Measurements from ENCODE around the gene RFWD3. TPM values are rescaled to one million over a fixed set of nuclear protein-coding genes. Genes with fewer than 3 reads are reported as not detected.

Gene RFWD3
- total and polyA plus RNA-seq, 2 of the 13 experiments (the other 11 are each of a cell fraction or from before 2014, with no cell fraction given), result 23.4 to 62.6 TPM

DNA sequence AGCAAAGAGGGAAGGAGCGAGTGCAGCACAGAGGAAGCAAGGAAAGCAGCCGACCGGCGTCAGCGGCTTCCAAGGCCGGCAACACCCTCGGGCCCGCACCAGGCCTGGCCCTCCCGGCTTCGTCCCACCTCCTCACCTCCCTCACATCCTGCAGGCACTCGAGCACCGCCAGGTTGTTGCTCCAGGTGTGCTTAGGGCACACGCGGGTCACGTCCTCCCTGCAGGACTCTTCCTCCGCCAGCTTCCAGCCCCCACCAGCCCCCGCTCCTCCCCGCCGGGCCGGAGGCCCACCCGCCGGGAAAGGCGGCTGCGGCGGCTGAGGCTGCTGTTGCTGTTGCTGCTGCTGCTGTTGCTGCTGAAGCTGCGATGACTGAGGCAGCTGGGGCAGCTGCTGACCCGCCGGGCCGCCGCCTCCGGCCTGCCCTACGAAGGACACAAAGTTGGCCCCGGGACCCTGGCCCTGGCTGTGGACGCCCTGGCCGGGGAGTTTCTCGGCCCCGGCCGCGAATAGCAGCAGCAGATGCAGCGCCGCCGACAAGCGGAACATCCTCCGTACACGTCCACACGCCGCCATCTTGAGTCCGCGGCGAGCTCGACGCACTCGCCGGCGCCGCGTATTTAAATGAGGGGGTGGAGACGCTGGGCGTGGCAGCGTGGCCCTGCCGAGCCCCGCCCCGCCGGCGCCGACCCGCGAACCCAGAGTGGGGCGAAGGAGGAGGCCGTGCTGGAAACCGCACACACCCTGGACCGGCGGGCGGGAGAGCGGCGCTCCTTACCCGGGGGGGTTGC is 60.0 kb downstream of the RFWD3 start, which contains the start of gene GLG1 (continued):
- TF ChIP-seq, protein P1, sequence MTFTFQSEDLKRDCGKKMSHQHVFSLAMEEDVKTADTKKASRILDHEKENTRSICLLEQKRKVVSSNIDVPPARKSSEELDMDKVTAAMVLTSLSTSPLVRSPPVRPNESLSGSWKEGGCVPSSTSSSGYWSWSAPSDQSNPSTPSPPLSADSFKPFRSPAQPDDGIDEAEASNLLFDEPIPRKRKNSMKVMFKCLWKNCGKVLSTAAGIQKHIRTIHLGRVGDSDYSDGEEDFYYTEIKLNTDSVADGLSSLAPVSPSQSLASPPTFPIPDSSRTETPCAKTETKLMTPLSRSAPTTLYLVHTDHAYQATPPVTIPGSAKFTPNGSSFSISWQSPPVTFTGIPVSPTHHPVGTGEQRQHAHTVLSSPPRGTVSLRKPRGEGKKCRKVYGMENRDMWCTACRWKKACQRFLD (CRISPR knock-in tag; IDR thresholded peaks at IDR 0.05; ENCODE audit: borderline replicate concordance), result peak; percentile 96
- TF ChIP-seq HCFC1 (IDR thresholded peaks at IDR 0.05; ENCODE audit: low read depth, low read length) (peak; percentile 6; the same call in 1 of the 2 replicates), IKZF4 (CRISPR knock-in tag; IDR thresholded peaks at IDR 0.05; ENCODE audit: borderline replicate concordance, low read depth, not compliant biosample characterization) (peak; percentile 36), ZNF7 (CRISPR knock-in tag; IDR thresholded peaks at IDR 0.05) (0 out of 2 replicates have a peak, but pooled peaks have one; percentile 35), MEIS2 (CRISPR knock-in tag; IDR thresholded peaks at IDR 0.05) (0 out of 2 replicates have a peak, but pooled peaks have one; percentile 59), DNMT1 (CRISPR knock-in tag; IDR thresholded peaks at IDR 0.05) (peak; percentile 40; the same call in 1 of the 2 replicates), ZNF776 (CRISPR knock-in tag; IDR thresholded peaks at IDR 0.05) (peak; percentile 96), ZNF672 (CRISPR knock-in tag; IDR thresholded peaks at IDR 0.05) (no peak), STAT5B (CRISPR knock-in tag; IDR thresholded peaks at IDR 0.05) (peak; percentile 53; the same call in 1 of the 2 replicates), ARNT (IDR thresholded peaks at IDR 0.05) (no peak), SAP130 (CRISPR knock-in tag; IDR thresholded peaks at IDR 0.05; ENCODE audit: low read depth) (peak; percentile 87; the same call in 1 of the 2 replicates), NR1H2 (CRISPR knock-in tag; IDR thresholded peaks at IDR 0.05; ENCODE audit: borderline replicate concordance, low read depth) (0 out of 2 replicates have a peak, but pooled peaks have one; percentile 61), BORCS8-MEF2B (CRISPR knock-in tag; IDR thresholded peaks at IDR 0.05) (peak; percentile 92), HMG20A (CRISPR knock-in tag; IDR thresholded peaks at IDR 0.05; ENCODE audit: borderline replicate concordance) (no peak), HMGA1 (CRISPR knock-in tag; conservative IDR thresholded peaks at IDR 0.05) (no peak), CENPX (CRISPR knock-in tag; IDR thresholded peaks at IDR 0.05) (no peak), ZNF543 (CRISPR knock-in tag; IDR thresholded peaks at IDR 0.05) (peak; percentile 85; the same call in 1 of the 2 replicates), ZMAT3 (CRISPR knock-in tag; conservative IDR thresholded peaks at IDR 0.05) (peak; percentile 68; the same call in 1 of the 2 replicates)
- TF ChIP-seq, protein P2, sequence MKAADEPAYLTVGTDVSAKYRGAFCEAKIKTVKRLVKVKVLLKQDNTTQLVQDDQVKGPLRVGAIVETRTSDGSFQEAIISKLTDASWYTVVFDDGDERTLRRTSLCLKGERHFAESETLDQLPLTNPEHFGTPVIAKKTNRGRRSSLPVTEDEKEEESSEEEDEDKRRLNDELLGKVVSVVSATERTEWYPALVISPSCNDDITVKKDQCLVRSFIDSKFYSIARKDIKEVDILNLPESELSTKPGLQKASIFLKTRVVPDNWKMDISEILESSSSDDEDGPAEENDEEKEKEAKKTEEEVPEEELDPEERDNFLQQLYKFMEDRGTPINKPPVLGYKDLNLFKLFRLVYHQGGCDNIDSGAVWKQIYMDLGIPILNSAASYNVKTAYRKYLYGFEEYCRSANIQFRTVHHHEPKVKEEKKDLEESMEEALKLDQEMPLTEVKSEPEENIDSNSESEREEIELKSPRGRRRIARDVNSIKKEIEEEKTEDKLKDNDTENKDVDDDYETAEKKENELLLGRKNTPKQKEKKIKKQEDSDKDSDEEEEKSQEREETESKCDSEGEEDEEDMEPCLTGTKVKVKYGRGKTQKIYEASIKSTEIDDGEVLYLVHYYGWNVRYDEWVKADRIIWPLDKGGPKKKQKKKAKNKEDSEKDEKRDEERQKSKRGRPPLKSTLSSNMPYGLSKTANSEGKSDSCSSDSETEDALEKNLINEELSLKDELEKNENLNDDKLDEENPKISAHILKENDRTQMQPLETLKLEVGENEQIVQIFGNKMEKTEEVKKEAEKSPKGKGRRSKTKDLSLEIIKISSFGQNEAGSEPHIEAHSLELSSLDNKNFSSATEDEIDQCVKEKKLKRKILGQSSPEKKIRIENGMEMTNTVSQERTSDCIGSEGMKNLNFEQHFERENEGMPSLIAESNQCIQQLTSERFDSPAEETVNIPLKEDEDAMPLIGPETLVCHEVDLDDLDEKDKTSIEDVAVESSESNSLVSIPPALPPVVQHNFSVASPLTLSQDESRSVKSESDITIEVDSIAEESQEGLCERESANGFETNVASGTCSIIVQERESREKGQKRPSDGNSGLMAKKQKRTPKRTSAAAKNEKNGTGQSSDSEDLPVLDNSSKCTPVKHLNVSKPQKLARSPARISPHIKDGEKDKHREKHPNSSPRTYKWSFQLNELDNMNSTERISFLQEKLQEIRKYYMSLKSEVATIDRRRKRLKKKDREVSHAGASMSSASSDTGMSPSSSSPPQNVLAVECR (CRISPR knock-in tag; IDR thresholded peaks at IDR 0.05; ENCODE audit: borderline replicate concordance), result peak; percentile 97
- TF ChIP-seq, protein P3, sequence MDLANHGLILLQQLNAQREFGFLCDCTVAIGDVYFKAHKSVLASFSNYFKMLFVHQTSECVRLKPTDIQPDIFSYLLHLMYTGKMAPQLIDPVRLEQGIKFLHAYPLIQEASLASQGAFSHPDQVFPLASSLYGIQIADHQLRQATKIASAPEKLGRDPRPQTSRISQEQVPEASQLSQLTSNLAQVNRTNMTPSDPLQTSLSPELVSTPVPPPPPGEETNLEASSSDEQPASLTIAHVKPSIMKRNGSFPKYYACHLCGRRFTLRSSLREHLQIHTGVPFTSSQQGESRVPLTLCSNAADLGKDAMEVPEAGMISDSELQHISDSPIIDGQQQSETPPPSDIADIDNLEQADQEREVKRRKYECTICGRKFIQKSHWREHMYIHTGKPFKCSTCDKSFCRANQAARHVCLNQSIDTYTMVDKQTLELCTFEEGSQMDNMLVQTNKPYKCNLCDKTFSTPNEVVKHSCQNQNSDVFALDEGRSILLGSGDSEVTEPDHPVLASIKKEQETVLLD (CRISPR knock-in tag; IDR thresholded peaks at IDR 0.05; ENCODE audit: low read depth), result 0 out of 2 replicates have a peak, but pooled peaks have one; percentile 59
- TF ChIP-seq, protein P4, sequence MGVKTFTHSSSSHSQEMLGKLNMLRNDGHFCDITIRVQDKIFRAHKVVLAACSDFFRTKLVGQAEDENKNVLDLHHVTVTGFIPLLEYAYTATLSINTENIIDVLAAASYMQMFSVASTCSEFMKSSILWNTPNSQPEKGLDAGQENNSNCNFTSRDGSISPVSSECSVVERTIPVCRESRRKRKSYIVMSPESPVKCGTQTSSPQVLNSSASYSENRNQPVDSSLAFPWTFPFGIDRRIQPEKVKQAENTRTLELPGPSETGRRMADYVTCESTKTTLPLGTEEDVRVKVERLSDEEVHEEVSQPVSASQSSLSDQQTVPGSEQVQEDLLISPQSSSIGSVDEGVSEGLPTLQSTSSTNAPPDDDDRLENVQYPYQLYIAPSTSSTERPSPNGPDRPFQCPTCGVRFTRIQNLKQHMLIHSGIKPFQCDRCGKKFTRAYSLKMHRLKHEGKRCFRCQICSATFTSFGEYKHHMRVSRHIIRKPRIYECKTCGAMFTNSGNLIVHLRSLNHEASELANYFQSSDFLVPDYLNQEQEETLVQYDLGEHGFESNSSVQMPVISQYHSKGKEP (CRISPR knock-in tag; IDR thresholded peaks at IDR 0.05), result no peak; the same call in none of the 2 replicates

Data from HepG2 (cell line).